AG09309 (cell line): ENCODE results near the gene IGFN1.
"Not testable (repeated sequence)": the region's sequence is repeated elsewhere in the genome, so short reads cannot be mapped to it uniquely, and the experiment has no call there.

ENCODE experiments used
- DNase-seq: peaks from one replicate; pipeline ENCODE4 v3.0.0-alpha.2; 2010; ENCODE audit warnings: low read depth
- H3K4me3 ChIP-seq: 2 replicates; pipeline ENCODE4 v1.5.1; 2011; ENCODE audit warnings: mild to moderate bottlenecking, low read depth, low read length, moderate library complexity; ENCODE audit not compliant: control insufficient read depth
- TF ChIP-seq, protein P1 (sequence below): IDR thresholded peaks from 2 replicates; pipeline ENCODE4 v1.5.1; 2011; ENCODE audit warnings: mild to moderate bottlenecking, low read depth, low read length, inconsistent platforms; ENCODE audit not compliant: insufficient read depth, control insufficient read depth; ENCODE audit errors: missing control alignments

Gene IGFN1

DNA sequence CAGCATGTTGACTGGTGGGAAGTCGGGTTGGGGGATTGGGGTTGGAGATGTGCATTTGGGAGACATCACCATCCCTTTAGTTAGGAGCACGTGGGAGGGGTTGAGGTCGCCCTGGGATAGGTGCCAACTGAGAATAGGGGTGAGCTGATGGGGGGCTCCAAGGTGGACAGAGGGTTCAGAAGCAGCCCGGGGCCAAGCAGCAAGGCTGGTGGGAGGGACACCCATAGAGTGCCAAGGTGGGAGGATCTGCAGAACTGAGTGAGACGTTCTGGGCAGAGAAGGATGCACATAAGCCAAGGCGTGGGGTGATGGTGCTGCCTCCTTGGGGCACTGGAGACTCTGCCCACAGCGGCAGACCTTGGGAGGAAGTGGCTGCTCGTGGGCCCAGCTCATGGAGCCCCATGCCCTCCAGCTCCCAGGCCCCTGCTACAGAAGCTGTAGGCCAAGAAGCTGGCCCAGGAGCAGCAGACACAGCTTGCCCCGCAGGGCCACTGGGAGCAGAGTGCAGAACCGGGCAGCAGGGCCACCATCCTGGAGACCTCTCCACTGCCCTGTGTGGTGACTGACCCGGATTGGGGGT, 61.3 kb downstream of the IGFN1 start:
- TF ChIP-seq, protein P1, sequence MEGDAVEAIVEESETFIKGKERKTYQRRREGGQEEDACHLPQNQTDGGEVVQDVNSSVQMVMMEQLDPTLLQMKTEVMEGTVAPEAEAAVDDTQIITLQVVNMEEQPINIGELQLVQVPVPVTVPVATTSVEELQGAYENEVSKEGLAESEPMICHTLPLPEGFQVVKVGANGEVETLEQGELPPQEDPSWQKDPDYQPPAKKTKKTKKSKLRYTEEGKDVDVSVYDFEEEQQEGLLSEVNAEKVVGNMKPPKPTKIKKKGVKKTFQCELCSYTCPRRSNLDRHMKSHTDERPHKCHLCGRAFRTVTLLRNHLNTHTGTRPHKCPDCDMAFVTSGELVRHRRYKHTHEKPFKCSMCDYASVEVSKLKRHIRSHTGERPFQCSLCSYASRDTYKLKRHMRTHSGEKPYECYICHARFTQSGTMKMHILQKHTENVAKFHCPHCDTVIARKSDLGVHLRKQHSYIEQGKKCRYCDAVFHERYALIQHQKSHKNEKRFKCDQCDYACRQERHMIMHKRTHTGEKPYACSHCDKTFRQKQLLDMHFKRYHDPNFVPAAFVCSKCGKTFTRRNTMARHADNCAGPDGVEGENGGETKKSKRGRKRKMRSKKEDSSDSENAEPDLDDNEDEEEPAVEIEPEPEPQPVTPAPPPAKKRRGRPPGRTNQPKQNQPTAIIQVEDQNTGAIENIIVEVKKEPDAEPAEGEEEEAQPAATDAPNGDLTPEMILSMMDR, result no peak
- H3K4me3 ChIP-seq, result no peak overlapping the region
- DNase-seq, result no peak

DNA sequence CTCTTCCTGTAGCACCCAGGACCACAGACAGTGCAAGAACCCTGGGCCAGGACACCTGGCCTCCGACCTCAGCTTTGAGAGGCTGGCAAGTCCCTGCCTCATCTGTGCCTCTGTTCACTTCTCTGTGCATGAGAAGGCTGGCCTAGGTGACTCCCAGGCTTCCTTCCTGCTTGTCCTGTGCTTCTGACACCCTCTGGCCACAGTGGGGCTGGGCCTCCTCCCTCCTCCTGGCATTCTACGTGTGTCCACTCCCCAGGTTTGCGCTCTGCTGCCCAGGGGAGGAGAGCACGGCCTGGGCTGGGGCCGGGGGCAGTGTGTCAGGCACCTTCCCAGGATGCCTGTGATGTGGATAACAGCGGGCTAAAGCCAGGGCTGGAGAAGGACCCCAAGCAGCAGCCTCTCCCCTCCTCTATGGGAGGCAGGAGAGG, 62.3 kb downstream of the IGFN1 start:
- no peak for DNase-seq
- no peak overlapping the region for H3K4me3 ChIP-seq
- TF ChIP-seq, protein P1, result no peak

DNA sequence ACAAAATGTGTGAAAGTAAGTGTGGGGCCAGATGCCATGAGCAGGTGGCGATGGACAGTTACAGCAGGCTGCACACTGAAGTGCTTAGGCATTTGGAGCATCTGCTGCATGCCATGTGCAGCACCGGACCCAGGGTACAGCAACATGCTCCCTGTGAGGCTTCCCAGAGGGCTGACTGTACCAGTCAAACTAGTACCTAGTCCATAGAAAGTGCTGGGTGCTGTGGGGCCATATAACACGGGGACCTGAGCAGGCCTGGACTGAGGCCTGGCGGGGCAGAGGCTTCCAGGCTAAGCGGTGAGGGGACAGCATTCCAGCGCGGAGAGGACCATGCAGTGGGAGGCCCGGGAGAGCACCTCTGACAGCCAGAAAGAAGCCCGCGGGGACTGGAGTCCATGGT, 62.8 kb downstream of the IGFN1 start:
- H3K4me3 ChIP-seq, result no peak overlapping the region
- DNase-seq, result no peak
- TF ChIP-seq, protein P1, result no peak

DNA sequence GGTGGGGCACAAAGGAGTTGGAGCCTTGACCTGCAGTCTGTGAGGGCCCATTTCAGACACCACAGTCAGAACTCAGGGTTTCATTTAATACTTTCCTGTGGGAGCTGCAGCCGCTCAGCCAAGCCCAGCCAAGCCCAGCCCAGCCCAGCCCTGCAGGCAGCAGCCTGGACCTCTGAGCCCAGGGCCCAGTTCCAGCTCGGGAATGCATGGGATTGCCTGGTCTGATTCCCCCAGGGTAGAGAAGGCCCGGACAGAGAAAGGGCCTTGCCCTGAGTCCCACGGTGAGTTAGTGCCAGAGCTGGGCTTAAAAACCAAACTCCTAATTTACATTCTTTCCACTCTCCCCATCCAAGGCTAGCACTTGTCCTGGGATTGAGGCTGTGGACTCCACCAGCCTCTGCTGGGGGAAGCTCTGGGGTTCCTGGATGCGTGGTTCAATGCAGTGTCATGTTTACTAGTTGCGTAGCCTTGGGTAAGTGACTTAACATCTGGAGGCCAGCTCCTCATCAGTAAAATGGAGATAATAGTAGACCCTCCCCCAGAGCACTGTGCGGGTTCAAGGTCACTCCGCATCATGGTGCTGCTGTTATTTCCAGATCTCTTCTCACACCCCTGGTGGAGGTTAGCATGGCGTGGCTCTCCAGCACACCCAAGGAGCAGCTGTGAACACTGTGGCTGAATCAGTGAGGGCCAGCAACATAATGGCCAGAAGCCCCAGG, 63.4 kb downstream of the IGFN1 start:
- TF ChIP-seq, protein P1, result no peak
- no peak overlapping the region for H3K4me3 ChIP-seq

DNA sequence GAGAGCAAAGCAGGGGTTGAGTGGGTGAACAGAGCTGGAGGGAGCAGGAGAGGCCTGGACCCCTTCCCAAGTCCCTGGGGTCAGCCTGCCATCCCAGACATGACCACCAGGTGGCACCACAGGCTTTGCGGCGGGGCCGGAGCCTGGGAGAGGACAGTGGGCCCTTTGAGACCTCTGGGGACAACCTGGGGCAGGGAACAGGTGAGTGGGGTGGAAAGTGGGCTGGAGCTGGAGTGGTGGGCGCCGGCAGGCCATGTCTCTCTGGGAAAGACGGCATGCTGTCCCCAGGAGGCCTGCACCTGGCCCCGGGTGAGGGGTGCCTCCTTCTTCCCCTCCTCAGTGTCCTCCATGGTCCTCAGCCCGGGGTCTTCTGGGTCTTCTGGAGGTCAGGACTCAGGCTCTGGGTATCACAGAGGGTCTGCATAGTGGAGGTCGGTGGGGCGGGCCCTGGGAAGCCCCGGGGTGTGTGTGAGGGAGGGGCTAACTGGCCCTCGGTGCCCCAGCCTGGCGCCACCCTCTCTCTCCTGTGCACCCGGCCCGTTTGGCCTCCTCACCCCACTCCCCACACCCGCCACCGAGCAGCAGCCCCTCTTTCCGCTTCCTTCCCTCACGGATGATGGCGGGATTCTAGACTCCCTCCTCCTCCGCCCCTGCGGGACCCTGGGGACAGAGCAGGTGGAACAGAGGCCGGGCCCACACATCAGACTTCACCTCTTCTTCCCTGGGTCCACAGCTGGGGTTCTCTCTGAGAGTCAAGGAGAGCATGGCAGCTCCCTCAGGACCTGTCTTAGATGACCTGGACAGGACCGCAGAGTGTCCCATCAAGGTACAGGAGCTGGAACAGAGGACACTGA, 64.2 kb downstream of the IGFN1 start:
- no peak for DNase-seq
- no peak overlapping the region for H3K4me3 ChIP-seq
- TF ChIP-seq, protein P1, result peak; percentile 99

More for the DNA sequence above, 63.4 kb downstream of the IGFN1 start:
- DNase-seq, result no peak

DNA sequence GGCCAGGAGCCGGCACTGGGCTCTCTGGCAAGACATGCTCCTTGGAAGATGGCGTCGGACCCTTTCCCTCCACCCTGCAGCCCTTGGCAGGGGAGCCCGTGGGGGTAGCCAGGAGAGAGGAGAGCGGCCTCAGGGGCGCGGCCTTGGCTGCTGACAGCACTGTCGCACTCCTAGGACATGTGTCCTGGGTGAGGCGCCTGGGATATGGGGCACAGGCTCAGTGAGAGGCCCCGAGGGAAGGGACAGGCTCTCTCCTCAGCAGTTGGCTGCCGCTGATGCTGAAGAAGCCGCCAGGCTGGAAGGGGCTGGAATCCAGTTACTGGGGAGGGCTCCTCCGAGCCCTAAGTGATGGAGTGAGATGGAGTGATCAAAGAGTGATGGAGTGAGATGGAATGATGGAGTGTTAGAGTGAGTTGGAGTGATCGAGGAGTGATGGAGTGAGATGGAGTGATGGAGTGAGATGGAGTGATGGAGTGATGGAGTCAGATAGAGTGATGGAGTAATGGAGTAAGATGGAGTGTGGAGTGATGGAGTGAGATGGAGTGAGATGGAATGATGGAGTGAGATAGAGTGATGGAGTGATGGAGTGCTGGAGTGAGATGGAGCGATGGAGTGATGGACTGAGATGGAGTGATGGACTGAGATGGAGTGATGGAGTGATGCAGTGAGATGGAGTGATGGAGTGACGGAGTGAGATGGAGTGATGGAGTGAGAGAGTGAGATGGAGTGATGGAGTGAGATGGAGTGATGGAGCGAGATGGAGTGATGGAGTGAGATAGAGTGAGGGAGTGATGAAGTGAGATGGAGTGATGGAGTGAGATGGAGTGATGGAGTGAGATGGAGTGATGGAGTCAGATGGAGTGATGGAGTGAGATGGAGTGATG, 65.1 kb downstream of the IGFN1 start:
- DNase-seq, result no peak
- H3K4me3 ChIP-seq, result no peak overlapping the region
- TF ChIP-seq, protein P1, result no peak

DNA sequence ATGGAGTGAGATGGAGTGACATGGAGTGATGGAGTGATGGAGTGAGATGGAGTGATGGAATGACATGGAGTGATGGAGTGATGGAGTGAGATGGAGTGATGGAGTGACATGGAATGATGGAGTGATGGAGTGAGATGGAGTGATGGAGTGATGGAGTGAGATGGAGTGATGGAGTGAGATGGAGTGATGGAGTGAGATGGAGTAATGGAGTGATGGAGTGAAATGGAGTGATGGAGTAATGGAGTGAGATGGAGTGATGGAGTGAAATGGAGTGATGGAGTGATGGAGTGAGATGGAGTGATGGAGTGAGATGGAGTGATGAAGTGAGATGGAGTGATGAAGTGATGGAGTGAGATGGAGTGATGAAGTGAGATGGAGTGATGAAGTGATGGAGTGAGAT, 67.5 kb downstream of the IGFN1 start:
- not testable (repeated sequence) for H3K4me3 ChIP-seq, DNase-seq
